Lower leg skin (tissue), 4 donors: ENCODE data around the gene NF1. TPM values are rescaled to one million over a fixed set of nuclear protein-coding genes. Genes with fewer than 3 reads are reported as not detected.

Source experiments
- DNase-seq, 2 donors: peaks; one replicate each; pipeline ENCODE4 v3.0.0-alpha.2; 2019; ENCODE audit warnings: low spot score in 2 of 2
- H3K4me3 ChIP-seq: fragments of 200-600 bp; sonication (generic); 2 replicates; pipeline ENCODE4 v1.5.1; 2017; ENCODE audit warnings: mild to moderate bottlenecking, low read depth; ENCODE audit not compliant: poor library complexity, severe bottlenecking
- POLR2A ChIP-seq, 2 donors: fragments of 450-650 bp; IDR thresholded peaks; one replicate each; pipeline ENCODE4 v1.6.1; 2016 to 2017; ENCODE audit warnings: antibody characterized with exemption in 2 of 2, mild to moderate bottlenecking in 1 of 2, moderate library complexity in 1 of 2
- WGBS, 2 donors: methylation state at CpG; one replicate each; pipeline ENCODE4 v1.1.5; 2018; 5-methylcytosine and 5-hydroxymethylcytosine counted together
- intact Hi-C: fragments of 100-400 bp; cut with DNase I; formaldehyde crosslinking; loops from one replicate; pipeline ENCODE4 v1.15.0; 2023; ENCODE audit warnings: low total_unique reads
- total RNA-seq, 4 donors: library from RNA; depleted of rRNA; stranded (reverse); fragments of >200 nt; gene quantifications; one replicate each; pipeline ENCODE4 v1.1.0, GENCODE V29; 2016
- TF ChIP-seq, protein P1 (sequence below), 3 donors: fragments of 450-650 bp; IDR thresholded peaks; one replicate each; pipeline ENCODE4 v1.5.1; 2016; ENCODE audit warnings: antibody characterized with exemption in 3 of 3, mild to moderate bottlenecking in 3 of 3, moderate library complexity in 2 of 3

Gene NF1
- total RNA-seq, 4 donors from 2014 or later, result 27.5 to 48.6 (median 34.3) TPM

DNA sequence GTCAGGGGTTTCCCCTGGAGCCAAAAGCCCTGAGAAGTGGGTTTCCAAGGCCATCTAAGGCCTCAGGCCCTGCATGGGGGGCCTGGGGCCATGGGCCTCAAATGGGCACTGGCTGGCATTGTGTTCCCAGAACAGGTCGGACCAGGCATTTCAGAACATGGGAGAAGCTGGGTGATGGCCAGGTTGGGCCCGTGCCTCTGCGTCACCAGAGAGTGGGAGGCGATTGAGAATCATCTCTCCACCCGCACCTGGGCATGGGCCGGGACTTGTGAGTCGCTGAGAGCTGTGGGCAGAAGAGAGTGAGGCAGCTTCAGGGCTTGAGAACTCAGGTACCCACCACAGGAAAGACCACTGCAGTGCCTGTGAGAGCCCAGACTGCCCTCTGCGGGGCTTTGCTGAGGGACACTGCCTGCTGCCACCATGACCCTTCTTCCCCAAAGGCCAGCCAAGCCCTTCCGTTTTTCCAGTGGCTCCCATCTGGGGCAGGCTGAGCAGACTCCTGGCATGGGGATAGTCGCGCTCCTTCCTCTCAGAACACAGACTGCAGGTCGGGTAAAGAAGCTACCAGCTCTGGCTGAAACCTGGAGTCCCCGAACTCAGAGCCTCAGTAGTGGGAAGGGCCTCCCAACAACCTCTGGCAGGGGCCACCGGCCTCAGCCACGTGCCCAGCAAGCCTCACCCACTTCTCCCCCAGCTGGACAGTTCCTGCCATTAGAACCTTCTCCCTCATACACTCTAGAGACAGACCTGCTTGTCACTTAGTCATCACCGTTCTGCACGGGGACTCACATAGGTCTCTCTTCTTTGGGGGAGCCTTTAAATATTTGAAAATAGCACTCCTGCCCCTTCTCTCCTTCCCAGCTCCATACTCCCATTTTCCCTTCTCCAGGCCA, 298.3 kb downstream of the NF1 start:
- intact Hi-C loops, result no loop called here
- no peak overlapping the region for H3K4me3 ChIP-seq
- DNase-seq, result peak; percentile 32 to 85
- TF ChIP-seq POLR2A (IDR thresholded peaks at IDR 0.05), result no peak
- TF ChIP-seq, protein P1, sequence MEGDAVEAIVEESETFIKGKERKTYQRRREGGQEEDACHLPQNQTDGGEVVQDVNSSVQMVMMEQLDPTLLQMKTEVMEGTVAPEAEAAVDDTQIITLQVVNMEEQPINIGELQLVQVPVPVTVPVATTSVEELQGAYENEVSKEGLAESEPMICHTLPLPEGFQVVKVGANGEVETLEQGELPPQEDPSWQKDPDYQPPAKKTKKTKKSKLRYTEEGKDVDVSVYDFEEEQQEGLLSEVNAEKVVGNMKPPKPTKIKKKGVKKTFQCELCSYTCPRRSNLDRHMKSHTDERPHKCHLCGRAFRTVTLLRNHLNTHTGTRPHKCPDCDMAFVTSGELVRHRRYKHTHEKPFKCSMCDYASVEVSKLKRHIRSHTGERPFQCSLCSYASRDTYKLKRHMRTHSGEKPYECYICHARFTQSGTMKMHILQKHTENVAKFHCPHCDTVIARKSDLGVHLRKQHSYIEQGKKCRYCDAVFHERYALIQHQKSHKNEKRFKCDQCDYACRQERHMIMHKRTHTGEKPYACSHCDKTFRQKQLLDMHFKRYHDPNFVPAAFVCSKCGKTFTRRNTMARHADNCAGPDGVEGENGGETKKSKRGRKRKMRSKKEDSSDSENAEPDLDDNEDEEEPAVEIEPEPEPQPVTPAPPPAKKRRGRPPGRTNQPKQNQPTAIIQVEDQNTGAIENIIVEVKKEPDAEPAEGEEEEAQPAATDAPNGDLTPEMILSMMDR (IDR thresholded peaks at IDR 0.05), result no peak
- WGBS, 2 donors, result 66 to 70% methylated on average over 14 to 17 of the region's 17 CpGs

DNA sequence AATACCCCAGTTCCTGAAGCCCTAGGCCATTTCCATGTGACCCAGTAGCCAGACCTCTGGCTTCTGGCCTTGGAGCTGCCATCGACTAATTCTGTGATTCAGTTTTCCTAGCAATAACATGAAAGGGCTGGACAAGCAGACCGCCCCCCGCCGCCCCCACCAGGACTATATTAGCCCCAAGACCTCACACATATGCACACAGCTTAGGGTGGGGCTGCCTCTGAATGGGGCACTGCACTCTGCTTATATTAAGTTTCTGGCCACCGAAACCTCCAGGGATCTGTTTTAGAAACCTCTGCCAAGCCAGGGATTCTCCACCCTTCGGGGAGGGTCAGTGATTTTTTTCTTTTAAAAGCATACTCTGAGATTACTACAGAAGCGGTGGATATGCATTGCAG, 299.0 kb downstream of the NF1 start:
- peak in 1 of 2 donors; percentile 49 for DNase-seq
- intact Hi-C loops, result no loop called here
- TF ChIP-seq, protein P1 (IDR thresholded peaks at IDR 0.05), result no peak
- no peak for TF ChIP-seq POLR2A (IDR thresholded peaks at IDR 0.05)
- H3K4me3 ChIP-seq, result no peak overlapping the region
- WGBS, 2 donors, result 90 to 91% methylated on average over 7 of the region's 7 CpGs

DNA sequence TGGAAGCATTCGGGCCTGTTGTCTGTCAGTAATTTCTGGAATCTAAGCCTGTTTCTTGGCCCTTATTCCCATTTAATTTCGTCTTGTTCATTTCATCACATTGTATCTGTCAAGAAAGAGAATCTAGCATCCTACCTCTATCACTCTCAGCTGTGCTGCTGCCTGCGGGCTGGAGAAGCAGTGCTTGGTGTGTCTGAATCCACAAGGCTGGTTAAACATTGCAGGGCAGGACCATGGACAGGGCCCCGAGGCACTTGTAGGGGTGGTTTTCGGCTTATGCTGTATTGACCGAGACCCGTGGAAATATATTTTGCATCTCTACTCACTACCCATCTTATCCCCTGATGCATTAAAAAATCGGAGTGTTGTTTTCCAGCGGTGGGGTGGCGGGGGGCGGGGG, 299.8 kb downstream of the NF1 start:
- TF ChIP-seq, protein P1 (IDR thresholded peaks at IDR 0.05), result no peak
- TF ChIP-seq POLR2A (IDR thresholded peaks at IDR 0.05), result no peak
- H3K4me3 ChIP-seq, result no peak overlapping the region
- intact Hi-C loops, result no loop called here
- WGBS, 2 donors, result 26 to 27% methylated on average over 11 of the region's 11 CpGs
- DNase-seq, result peak in 1 of 2 donors; percentile 82

GRCh38 chr17:31397256-31397939, 302.6 kb downstream of the NF1 start:
- no peak for TF ChIP-seq POLR2A (IDR thresholded peaks at IDR 0.05)
- TF ChIP-seq, protein P1 (IDR thresholded peaks at IDR 0.05), result no peak
- peak in 1 of 2 donors; percentile 74 for DNase-seq
- no peak overlapping the region for H3K4me3 ChIP-seq
- intact Hi-C loops, result no loop called here
- whole genome bisulfite sequencing, 2 donors, result 63 to 80% methylated on average over 8 of the region's 8 CpGs

- 78% methylated on average over 17 to 21 of the region's 21 CpGs for WGBS, 2 donors
- TF ChIP-seq, protein P1 (IDR thresholded peaks at IDR 0.05), result no peak
- TF ChIP-seq POLR2A (IDR thresholded peaks at IDR 0.05), result no peak
- no peak overlapping the region for H3K4me3 ChIP-seq
- intact Hi-C loops, result no loop called here
- DNase-seq, result peak in 1 of 2 donors; percentile 79
Observed at GRCh38 chr17:31398381-31399311, 303.9 kb downstream of the NF1 start.
